K562 (cell line): ENCODE results near the gene ATP5F1D. TPM values are rescaled to one million over a fixed set of nuclear protein-coding genes. Genes with fewer than 3 reads are reported as not detected.

Experiments
- ATF4 ChIP-seq: fragments of 450-650 bp; formaldehyde crosslinking; IDR thresholded peaks from 2 replicates; pipeline ENCODE4 v1.4.0; 2022; ENCODE audit warnings: mild to moderate bottlenecking, moderate library complexity
- ATF7 ChIP-seq: fragments of 450-650 bp; IDR thresholded peaks from 2 replicates; pipeline ENCODE4 v1.7.1; 2014; ENCODE audit warnings: mild to moderate bottlenecking, moderate library complexity
- CHD2 ChIP-seq: IDR thresholded peaks from 2 replicates; pipeline ENCODE4 v1.6.1; 2011; ENCODE audit warnings: low read depth, low read length
- CREM ChIP-seq: IDR thresholded peaks from 2 replicates; pipeline ENCODE4 v1.6.1; 2014; ENCODE audit warnings: antibody characterized with exemption, low read depth
- E2F6 ChIP-seq, 2 experiments: IDR thresholded peaks; 2 replicates each; pipeline ENCODE4 v1.6.1; 2011; ENCODE audit warnings: borderline replicate concordance in 1 of 2, control low read depth in 1 of 2, low read depth in 1 of 2, low read length in 1 of 2, mild to moderate bottlenecking in 1 of 2, mixed read lengths in 1 of 2, moderate library complexity in 1 of 2; ENCODE audit not compliant: insufficient read depth in 1 of 2, insufficient read length in 1 of 2, poor library complexity in 1 of 2, severe bottlenecking in 1 of 2; ENCODE audit errors: extremely low read depth in 1 of 2
- L3MBTL2 ChIP-seq: fragments of 450-650 bp; IDR thresholded peaks from 2 replicates; pipeline ENCODE4 v1.6.1; 2016; ENCODE audit warnings: mild to moderate bottlenecking, moderate library complexity
- MTA1 ChIP-seq: fragments of 450-650 bp; IDR thresholded peaks from 2 replicates; pipeline ENCODE4 v1.6.1; 2017; ENCODE audit warnings: borderline replicate concordance
- NR2C1 ChIP-seq, 2 experiments: fragments of 450-650 bp; IDR thresholded peaks; 2 replicates each; pipeline ENCODE4 v1.6.1; 2017; ENCODE audit warnings: mild to moderate bottlenecking in 2 of 2, antibody characterized with exemption in 1 of 2, inconsistent platforms in 1 of 2, missing compliant biosample characterization in 1 of 2, missing genetic modification characterization in 1 of 2
- RB1 ChIP-seq: fragments of 450-650 bp; IDR thresholded peaks from 2 replicates; pipeline ENCODE4 v1.6.1; 2017; ENCODE audit warnings: low read depth, mild to moderate bottlenecking
- RBM25 ChIP-seq: fragments of 200-400 bp; formaldehyde crosslinking; IDR thresholded peaks from 2 replicates; pipeline ENCODE4 v1.6.1; 2018; ENCODE audit warnings: low read length, low read depth, moderate library complexity; ENCODE audit not compliant: severe bottlenecking
- SMAD1 ChIP-seq: fragments of 150-350 bp; IDR thresholded peaks from 2 replicates; pipeline ENCODE4 v1.6.1; 2014; ENCODE audit warnings: low read length, low read depth; ENCODE audit not compliant: partially characterized antibody
- SP2 ChIP-seq: IDR thresholded peaks from 2 replicates; pipeline ENCODE4 v1.6.1; 2011; ENCODE audit warnings: mild to moderate bottlenecking, low read depth, low read length, moderate library complexity; ENCODE audit not compliant: poor library complexity, severe bottlenecking; ENCODE audit errors: extremely low read depth
- STAT6 ChIP-seq: sonication (generic); formaldehyde crosslinking; IDR thresholded peaks from 2 replicates; pipeline ENCODE4 v1.8.1; 2023; ENCODE audit warnings: mild to moderate bottlenecking, missing genetic modification reagents
- USF1 ChIP-seq: sonication (generic); formaldehyde crosslinking; IDR thresholded peaks from 2 replicates; pipeline ENCODE4 v1.9.0; 2022; ENCODE audit warnings: mild to moderate bottlenecking, missing genetic modification reagents
- XRCC5 ChIP-seq: fragments of 200-400 bp; formaldehyde crosslinking; IDR thresholded peaks from 2 replicates; pipeline ENCODE4 v1.6.1; 2017; ENCODE audit warnings: low read depth, mild to moderate bottlenecking, low read length
- ZBTB1 ChIP-seq: sonication (generic); formaldehyde crosslinking; IDR thresholded peaks from 2 replicates; pipeline ENCODE4 v1.8.1; 2023; ENCODE audit warnings: missing genetic modification reagents, low read depth, mild to moderate bottlenecking, borderline replicate concordance
- ZNF395 ChIP-seq: fragments of 200-800 bp; sonication (Bioruptor generic); IDR thresholded peaks from 2 replicates; pipeline ENCODE4 v1.6.1; 2017; ENCODE audit warnings: missing genetic modification characterization, missing compliant biosample characterization
- ZNF79 ChIP-seq: fragments of 250-450 bp; sonication (Bioruptor Pico); IDR thresholded peaks from 2 replicates; pipeline ENCODE4 v1.4.0; 2020; ENCODE audit warnings: low read depth, mild to moderate bottlenecking, moderate library complexity
- polyA plus RNA-seq, 8 experiments: library from polyadenylated mRNA; depleted of rRNA in 4 of 8; stranded (reverse) in 5 of 8; unstranded in 3 of 8; fragments of >200 nt; fragmentation: Nextera tagmentation in 2 of 8; fragmentation: Illumina TruSeq in 1 of 8; extraction: Ambion mirVana in 2 of 8; extraction: Trizol in 1 of 8; gene quantifications; 2 replicates each; pipeline versions ENCODE4 v1.2.1 to v1.2.3, GENCODE V29; 2011 to 2014; ENCODE audit warnings: inconsistent platforms in 1 of 8, missing spikeins in 1 of 8
- total RNA-seq, 7 experiments: library from RNA; depleted of rRNA in 6 of 7; stranded (reverse); fragments of >200 nt in 6 of 7; fragmentation: Illumina TruSeq in 2 of 7; extraction: Trizol in 2 of 7; gene quantifications; 2 replicates each; pipeline versions ENCODE4 v1.2.1 to v1.2.3, GENCODE V29; 2011 to 2021; ENCODE audit warnings: low replicate concordance in 1 of 7

The ATP5F1D gene
- total and polyA plus RNA-seq, 9 of the 15 experiments (the other 6 are each of a cell fraction or from before 2014, with no cell fraction given), result 3.9 to 409 (median 36.8) TPM

GRCh38 chr19:1205114-1206099 is 36.1 kb upstream of the ATP5F1D start, which contains the start of gene STK11 (continued):
- TF ChIP-seq STAT6 (CRISPR knock-in tag) (no peak), CREM (peak; percentile 62; the same call in 1 of the 2 replicates), ZBTB1 (CRISPR knock-in tag) (peak; percentile 99), RBM25 (peak; percentile 100), NR2C1 (IDR thresholded peaks at IDR 0.05) (peak; percentile 96), NR2C1 (tag; IDR thresholded peaks at IDR 0.05) (peak; percentile 97), ATF4 (CRISPR knock-in tag) (0 out of 2 replicates have a peak, but pooled peaks have one; percentile 49), MTA1 (peak; percentile 23; the same call in 1 of the 2 replicates), ATF7 (peak; percentile 63; the same call in 1 of the 2 replicates), L3MBTL2 (peak; percentile 88), ZNF395 (CRISPR knock-in tag) (peak; percentile 62; the same call in 1 of the 2 replicates), SMAD1 (peak; percentile 39), E2F6 (IDR thresholded peaks at IDR 0.05; ENCODE audit: borderline replicate concordance in 1 of 2, extremely low read depth in 1 of 2, insufficient read depth in 1 of 2, insufficient read length in 1 of 2, low read depth in 1 of 2, low read length in 1 of 2, poor library complexity in 1 of 2, severe bottlenecking in 1 of 2) (peak; percentile 89 to 92), RB1 (peak; percentile 58), USF1 (CRISPR knock-in tag) (peak; percentile 14; the same call in 1 of the 2 replicates), CHD2 (peak; percentile 84), XRCC5 (no peak), ZNF79 (CRISPR knock-in tag) (no peak), SP2 (peak; percentile 93)
